CD4-positive, alpha-beta T cell treated with Interleukin-17A for 4 hours (primary cell): ENCODE measurements around the gene NAGK.

Experiments used
- DNase-seq: peaks from one replicate; pipeline ENCODE4 v3.0.0-alpha.2; 2020; ENCODE audit warnings: mixed read lengths

The NAGK gene

GRCh38 chr2:71117063-71117462, 48.6 kb downstream of the NAGK start:
- DNase-seq, result no peak

- DNase-seq, result no peak
Observed at GRCh38 chr2:71120195-71120594, 51.7 kb downstream of the NAGK start.

GRCh38 chr2:71121479-71121878, 53.0 kb downstream of the NAGK start:
- DNase-seq, result no peak

- DNase-seq, result no peak
Observed at GRCh38 chr2:71122387-71123298, 54.2 kb downstream of the NAGK start.

- no peak for DNase-seq
Observed at GRCh38 chr2:71125506-71126294, 57.3 kb downstream of the NAGK start.

GRCh38 chr2:71126957-71127356, 58.5 kb downstream of the NAGK start:
- no peak for DNase-seq
